ENCODE measurements around the gene DUSP6. TPM values are rescaled to one million over a fixed set of nuclear protein-coding genes. Genes with fewer than 3 reads are reported as not detected.

DUSP6 gene
- 40.1 and 44.3 TPM in 2 replicates for polyA plus RNA-seq
- polyA minus RNA-seq, result 50.8 and 62.1 TPM in 2 replicates

GRCh38 chr12:89352492-89353187 lies at the start of gene DUSP6:
DUSP6 (minus strand) TSS chr12:89352501; CDS start chr12:89352039, 462 bp downstream.
- H3K27me3 ChIP-seq (ENCODE audit: insufficient read depth, low read depth, low read length), result peaks cover 15% of the 10 kb centered on the region
- H3K9ac ChIP-seq (ENCODE audit: low read length), result peak within 1 kb of the TSS; percentile 95
- peaks cover 5% of the 10 kb centered on the region for H3F3A ChIP-seq (ENCODE audit: insufficient read depth, low read length, poor library complexity, severe bottlenecking)
- no peaks in the 10 kb centered on the region for H4K20me1 ChIP-seq (ENCODE audit: insufficient read depth)
- H3K27ac ChIP-seq (ENCODE audit: low read length), result peak within 1 kb of the TSS; percentile 95
- H3K9me3 ChIP-seq (ENCODE audit: low read length), result no peaks in the 10 kb centered on the region
- H2AFZ ChIP-seq (ENCODE audit: low read depth, low read length), result peak within 1 kb of the TSS; percentile 54
- H3K4me3 ChIP-seq (ENCODE audit: low read length), result peak within 1 kb of the TSS; percentile 89
- H3K36me3 ChIP-seq (ENCODE audit: insufficient read depth, low read length), result no peaks in the 10 kb centered on the region
- H3K79me2 ChIP-seq (replicated peaks; ENCODE audit: insufficient read depth, low read length), result peaks cover 57% of the 10 kb centered on the region
- TF ChIP-seq REST (IDR thresholded peaks at IDR 0.05; ENCODE audit: borderline replicate concordance) (peak; percentile 91), RAD21 (conservative IDR thresholded peaks at IDR 0.05) (no peak), SMC3 (conservative IDR thresholded peaks at IDR 0.05; ENCODE audit: poor library complexity) (peak; percentile 14), POLR2AphosphoS5 (IDR thresholded peaks at IDR 0.05) (peak; percentile 92), MXI1 (conservative IDR thresholded peaks at IDR 0.05; ENCODE audit: poor library complexity, severe bottlenecking) (peak; percentile 54), EZH2 (IDR thresholded peaks at IDR 0.05; ENCODE audit: borderline replicate concordance, insufficient read depth, low read length, poor library complexity, severe bottlenecking) (no peak), EP300 (conservative IDR thresholded peaks at IDR 0.05; ENCODE audit: poor library complexity, severe bottlenecking) (peak; percentile 84), CTCF (IDR thresholded peaks at IDR 0.05; ENCODE audit: poor library complexity, severe bottlenecking) (no peak), TAF1 (IDR thresholded peaks at IDR 0.05; ENCODE audit: low read depth) (peak; percentile 93)
- H3K4me2 ChIP-seq (ENCODE audit: low read length), result peak within 1 kb of the TSS; percentile 96
- H3K9me2 ChIP-seq (ENCODE audit: insufficient read depth, low read length), result no peaks in the 10 kb centered on the region

- H3K9me3 ChIP-seq (ENCODE audit: low read length), result no peaks in the 10 kb centered on the region
- H3K4me3 ChIP-seq (ENCODE audit: low read length), result no peak overlapping the region
- no peak overlapping the region for H2AFZ ChIP-seq (ENCODE audit: low read depth, low read length)
- TF ChIP-seq RAD21 (conservative IDR thresholded peaks at IDR 0.05), result no peak
- no peak for TF ChIP-seq POLR2AphosphoS5 (IDR thresholded peaks at IDR 0.05)
- no peak for TF ChIP-seq CTCF (IDR thresholded peaks at IDR 0.05; ENCODE audit: poor library complexity, severe bottlenecking)
- TF ChIP-seq EP300 (conservative IDR thresholded peaks at IDR 0.05; ENCODE audit: poor library complexity, severe bottlenecking), result no peak
- TF ChIP-seq MXI1 (conservative IDR thresholded peaks at IDR 0.05; ENCODE audit: poor library complexity, severe bottlenecking), result no peak
- TF ChIP-seq REST (IDR thresholded peaks at IDR 0.05; ENCODE audit: borderline replicate concordance), result no peak
- TF ChIP-seq TAF1 (IDR thresholded peaks at IDR 0.05; ENCODE audit: low read depth), result no peak
- TF ChIP-seq SMC3 (conservative IDR thresholded peaks at IDR 0.05; ENCODE audit: poor library complexity), result no peak
- TF ChIP-seq EZH2 (IDR thresholded peaks at IDR 0.05; ENCODE audit: borderline replicate concordance, insufficient read depth, low read length, poor library complexity, severe bottlenecking), result no peak
- no peak overlapping the region for H3K4me2 ChIP-seq (ENCODE audit: low read length)
- no peak overlapping the region for H3K27ac ChIP-seq (ENCODE audit: low read length)
- no peaks in the 10 kb centered on the region for H3K27me3 ChIP-seq (ENCODE audit: insufficient read depth, low read depth, low read length)
- H3K9ac ChIP-seq (ENCODE audit: low read length), result no peak overlapping the region
- H3K9me2 ChIP-seq (ENCODE audit: insufficient read depth, low read length), result no peaks in the 10 kb centered on the region
- H3K36me3 ChIP-seq (ENCODE audit: insufficient read depth, low read length), result no peaks in the 10 kb centered on the region
- no peaks in the 10 kb centered on the region for H3F3A ChIP-seq (ENCODE audit: insufficient read depth, low read length, poor library complexity, severe bottlenecking)
- no peaks in the 10 kb centered on the region for H4K20me1 ChIP-seq (ENCODE audit: insufficient read depth)
- H3K79me2 ChIP-seq (replicated peaks; ENCODE audit: insufficient read depth, low read length), result no peaks in the 10 kb centered on the region
Observed at GRCh38 chr12:89401433-89402058, 49.2 kb upstream of the DUSP6 start.

Measured in neural cell (in vitro differentiated cells).